HepG2 (cell line): ENCODE results near the gene SQSTM1. TPM values are rescaled to one million over a fixed set of nuclear protein-coding genes. Genes with fewer than 3 reads are reported as not detected.
A peak's percentile ranks its signal among the peaks of the same experiment; 100 is the strongest.

Experiments
- ATAC-seq: fragments of 200-7000 bp; cut with Tn5 transposase; 3 replicates; pipeline ENCODE4 v1.9.1; 2020; ENCODE audit warnings: mild to moderate bottlenecking, moderate library complexity
- BruUV-seq: library from RNA; stranded (reverse); fragments of 400-500 nt; replicated peaks from 2 replicates; lab custom pipeline; 2021; lab: Mats Ljungman, UMichigan
- CTCF ChIA-PET: fragments of 300-600 bp; formaldehyde crosslinking; extraction: SDS; loops from one replicate; lab custom pipeline; 2021; ENCODE audit warnings: low total read pairs, inconsistent platforms, low intra/inter-chr PET ratio; lab: Yijun Ruan, JAX
- POLR2A ChIA-PET: fragments of 350-600 bp; sonication (Branson Sonifier 250); formaldehyde crosslinking; loops from one replicate; lab custom pipeline; 2020; ENCODE audit warnings: antibody characterized with exemption, inconsistent platforms; lab: Yijun Ruan, JAX
- DNase-seq: peaks from one replicate; pipeline ENCODE4 v3.0.0-alpha.2; 2015; ENCODE audit warnings: low spot score
- FAIRE-seq: peaks from 3 replicates; lab custom pipeline; 2011; peaks lifted over from hg19 to GRCh38; lab: Jason Lieb, UNC
- H2AFZ ChIP-seq: one replicate; pipeline ENCODE4 v1.6.1; 2011; ENCODE audit warnings: low read length, inconsistent platforms
- H3K27ac ChIP-seq: fragments of 300-600 bp; 3 replicates; pipeline ENCODE4 v1.8.0; 2011; ENCODE audit warnings: mixed run types, mild to moderate bottlenecking, mixed read lengths, low read length, inconsistent platforms; ENCODE audit not compliant: insufficient read depth; ENCODE audit errors: extremely low read length
- H3K27me3 ChIP-seq, 2 experiments: fragments of 200-600 bp in 1 of 2; 2 replicates in 1 of 2; 3 replicates in 1 of 2; pipeline versions ENCODE4 v1.6.0 to v1.8.0; 2011; ENCODE audit warnings: low read length in 2 of 2, mild to moderate bottlenecking in 2 of 2, moderate library complexity in 2 of 2, inconsistent platforms in 1 of 2; ENCODE audit not compliant: insufficient read depth in 2 of 2, control insufficient read depth in 1 of 2
- H3K36me3 ChIP-seq, 2 experiments: fragments of 200-600 bp in 1 of 2; replicated peaks in 1 of 2; 2 replicates in 1 of 2; 3 replicates in 1 of 2; pipeline versions ENCODE4 v1.5.1 to v1.8.0; 2011; ENCODE audit warnings: low read length in 2 of 2, inconsistent platforms in 1 of 2; ENCODE audit not compliant: insufficient read depth in 2 of 2, control insufficient read depth in 1 of 2
- H3K4me1 ChIP-seq: 2 replicates; pipeline ENCODE4 v1.5.1; 2012; ENCODE audit warnings: low read length, inconsistent platforms; ENCODE audit not compliant: insufficient read depth
- H3K4me2 ChIP-seq: 2 replicates; pipeline ENCODE4 v1.6.0; 2011; ENCODE audit warnings: low read depth, low read length, inconsistent platforms
- H3K4me3 ChIP-seq, 3 experiments: fragments of 200-600 bp in 1 of 3; sonication (generic), shearing (Covaris generic) in 1 of 3; replicated peaks in 1 of 3; 2 replicates each; pipeline ENCODE4 v1.5.1; 2011 to 2016; ENCODE audit warnings: low read length in 3 of 3, inconsistent platforms in 2 of 3, low read depth in 2 of 3, mild to moderate bottlenecking in 2 of 3, control low read depth in 1 of 3, mixed read lengths in 1 of 3; ENCODE audit not compliant: insufficient read depth in 1 of 3
- H3K79me2 ChIP-seq: one replicate; pipeline ENCODE4 v1.6.1; 2011; ENCODE audit warnings: low read length, inconsistent platforms; ENCODE audit not compliant: insufficient read depth
- H3K9ac ChIP-seq: 2 replicates; pipeline ENCODE4 v1.6.0; 2011; ENCODE audit warnings: mild to moderate bottlenecking, low read depth, low read length, inconsistent platforms; ENCODE audit not compliant: insufficient read depth
- H3K9me3 ChIP-seq: 2 replicates; pipeline ENCODE4 v1.5.1; 2012; ENCODE audit warnings: mild to moderate bottlenecking, low read length
- H4K20me1 ChIP-seq: 2 replicates; pipeline ENCODE4 v1.6.0; 2011; ENCODE audit warnings: inconsistent platforms, mild to moderate bottlenecking, low read length, moderate library complexity; ENCODE audit not compliant: insufficient read depth
- ATRX ChIP-seq: sonication (generic); formaldehyde crosslinking; IDR thresholded peaks from 2 replicates; pipeline ENCODE4 v1.4.0; 2020; ENCODE audit warnings: missing genetic modification reagents, borderline replicate concordance
- FOSL2 ChIP-seq: sonication (generic); formaldehyde crosslinking; IDR thresholded peaks from 2 replicates; pipeline ENCODE4 v1.4.0; 2020; ENCODE audit warnings: missing genetic modification reagents
- MTA1 ChIP-seq: sonication (generic); formaldehyde crosslinking; IDR thresholded peaks from 2 replicates; pipeline ENCODE4 v1.4.0; 2020; ENCODE audit warnings: missing genetic modification reagents, mild to moderate bottlenecking, borderline replicate concordance
- NPAS2 ChIP-seq: sonication (generic); formaldehyde crosslinking; IDR thresholded peaks from 2 replicates; pipeline ENCODE4 v1.8.0; 2022; ENCODE audit warnings: mild to moderate bottlenecking, missing genetic modification reagents, borderline replicate concordance
- NR0B2 ChIP-seq: sonication (generic); formaldehyde crosslinking; IDR thresholded peaks from 2 replicates; pipeline ENCODE4 v1.4.0; 2020; ENCODE audit warnings: mild to moderate bottlenecking, missing genetic modification reagents
- POLR2AphosphoS2 ChIP-seq: IDR thresholded peaks from 2 replicates; pipeline ENCODE4 v1.6.1; 2011; ENCODE audit warnings: low read depth, low read length, improper control_type of control experiment
- RFXANK ChIP-seq: IDR thresholded peaks from 2 replicates; pipeline ENCODE4 v1.6.1; 2016
- XBP1 ChIP-seq: sonication (generic); formaldehyde crosslinking; IDR thresholded peaks from 2 replicates; pipeline ENCODE4 v1.5.0; 2020; ENCODE audit warnings: missing genetic modification reagents
- ZBTB21 ChIP-seq: sonication (generic); formaldehyde crosslinking; IDR thresholded peaks from 2 replicates; pipeline ENCODE4 v1.4.0; 2020; ENCODE audit warnings: missing genetic modification reagents
- ZBTB33 ChIP-seq: sonication (generic); formaldehyde crosslinking; IDR thresholded peaks from 2 replicates; pipeline ENCODE4 v1.4.0; 2020; ENCODE audit warnings: missing genetic modification reagents
- ZNF264 ChIP-seq: sonication (generic); formaldehyde crosslinking; IDR thresholded peaks from 2 replicates; pipeline ENCODE4 v1.4.0; 2020; ENCODE audit warnings: missing genetic modification reagents
- ZNF501 ChIP-seq: sonication (generic); formaldehyde crosslinking; IDR thresholded peaks from 2 replicates; pipeline ENCODE4 v1.5.1; 2020; ENCODE audit warnings: mild to moderate bottlenecking, moderate library complexity, missing genetic modification reagents
- ZNF687 ChIP-seq: sonication (generic); formaldehyde crosslinking; IDR thresholded peaks from 2 replicates; pipeline ENCODE4 v1.5.1; 2020; ENCODE audit warnings: mild to moderate bottlenecking, missing genetic modification reagents, moderate library complexity
- ZNF891 ChIP-seq: sonication (generic); formaldehyde crosslinking; IDR thresholded peaks from 2 replicates; pipeline ENCODE4 v1.5.0; 2020; ENCODE audit warnings: mild to moderate bottlenecking, missing genetic modification reagents
- WGBS: methylation state at CpG from one replicate; pipeline ENCODE4 v1.1.6; 2017; ENCODE audit warnings: low lambda C conversion rate; 5-methylcytosine and 5-hydroxymethylcytosine counted together
- in situ Hi-C: cut with HindIII; loops from 2 replicates; pipeline ENCODE4 v1.10.0; 2017; ENCODE audit warnings: low pct_unique_long_range_greater_than_20kb; ENCODE audit not compliant: extremely low pct_ligation_motif_present
- intact Hi-C: fragments of 100-400 bp; cut with micrococcal nuclease; formaldehyde crosslinking; loops from one replicate; pipeline ENCODE4 v1.10.0; 2022; ENCODE audit not compliant: unreplicated experiment
- polyA plus RNA-seq, 8 experiments: library from polyadenylated mRNA; depleted of rRNA in 3 of 8; stranded (reverse) in 7 of 8; unstranded in 1 of 8; fragments of >200 nt; fragmentation: Illumina TruSeq in 4 of 8; extraction: Trizol in 4 of 8; gene quantifications; 2 replicates each; pipeline versions ENCODE4 v1.2.1 to v1.2.3, GENCODE V29; 2011 to 2016; ENCODE audit warnings: low read depth in 4 of 8, missing spikeins in 1 of 8, mixed read lengths in 1 of 8; ENCODE audit not compliant: insufficient read depth in 1 of 8
- total RNA-seq, 5 experiments: library from RNA; depleted of rRNA; stranded (reverse); fragments of >200 nt; fragmentation: Illumina TruSeq; extraction: Trizol; gene quantifications; 2 replicates each; pipeline ENCODE4 v1.2.3, GENCODE V29; 2016; ENCODE audit warnings: low read depth in 1 of 5

The SQSTM1 gene
- total and polyA plus RNA-seq, 2 of the 13 experiments (the other 11 are each of a cell fraction or from before 2014, with no cell fraction given) = 90.9 to 160 TPM

GRCh38 chr5:179825655-179826182 is 5.0 kb downstream of the SQSTM1 start (continued):
- TF ChIP-seq MTA1 (CRISPR knock-in tag) (peak; percentile 25; the same call in 1 of the 2 replicates), RFXANK (CRISPR knock-in tag) (no peak), POLR2AphosphoS2 (peak; percentile 65; the same call in 1 of the 2 replicates), ZNF501 (CRISPR knock-in tag) (no peak), NR0B2 (CRISPR knock-in tag) (no peak), ZNF891 (CRISPR knock-in tag) (no peak)

GRCh38 chr5:179827680-179828079 is 7.0 kb downstream of the SQSTM1 start:
- Histone ChIP-seq H3K9ac (no peak overlapping the region), H4K20me1 (peaks cover 45% of the 10 kb centered on the region), H3K4me2 (no peak overlapping the region), H3K79me2 (peaks cover 27% of the 10 kb centered on the region), H3K4me1 (peaks cover 76% of the 10 kb centered on the region), H3K36me3 (peaks cover 37 to 80% of the 10 kb centered on the region in 2 experiments), H2AFZ (no peak overlapping the region), H3K27me3 (no peaks in the 10 kb centered on the region), H3K9me3 (no peaks in the 10 kb centered on the region), H3K27ac (peak overlapping the region; percentile 38), H3K4me3 (no peak overlapping the region)
- intact Hi-C loops = loop anchor here (2.0 kb wide), 1 partner anchor 23 kb away; no protein-coding TSS in a partner anchor
- DNase-seq = no peak
- in situ Hi-C loops = no loop called here
- BruUV-seq = no TSS peak
- no peak for FAIRE-seq
- CTCF ChIA-PET = no interaction called here
- WGBS = 94% methylated on average over 8 of the region's 9 CpGs
- POLR2A ChIA-PET = interaction anchor here (0.8 to 1.1 kb wide), 2 partner anchors 22 to 26 kb away, joined by 3 to 4 read pairs; no protein-coding TSS in a partner anchor
- no peak for ATAC-seq
- TF ChIP-seq XBP1 (CRISPR knock-in tag) (no peak), ZNF687 (peak; percentile 33), FOSL2 (peak; percentile 61), ATRX (CRISPR knock-in tag) (no peak), ZBTB21 (CRISPR knock-in tag) (no peak), ZNF264 (CRISPR knock-in tag) (no peak), NPAS2 (no peak), ZBTB33 (peak; percentile 44; the same call in 1 of the 2 replicates)
